NB4 (cell line): ENCODE data around the gene MAP4K1.
A peak's percentile ranks its signal among the peaks of the same experiment; 100 is the strongest.
"Not testable (repeated sequence)": the region's sequence is repeated elsewhere in the genome, so short reads cannot be mapped to it uniquely, and the experiment has no call there.

Experiments used
- DNase-seq: peaks from one replicate; pipeline ENCODE4 v3.0.0; 2010; ENCODE audit warnings: low read depth
- H3K4me3 ChIP-seq: one replicate; pipeline ENCODE4 v1.5.1; 2011; ENCODE audit warnings: mild to moderate bottlenecking, low read depth, low read length, moderate library complexity
- MYC ChIP-seq: IDR thresholded peaks from 2 replicates; pipeline ENCODE4 v1.6.1; 2011; ENCODE audit warnings: low read depth, low read length
- POLR2A ChIP-seq: IDR thresholded peaks from 2 replicates; pipeline ENCODE4 v1.6.1; 2011; ENCODE audit warnings: mild to moderate bottlenecking; ENCODE audit not compliant: insufficient read length; ENCODE audit errors: extremely low read depth
- TF ChIP-seq, protein P1 (sequence below): IDR thresholded peaks from one replicate; pipeline ENCODE4 v1.5.1; 2012; ENCODE audit warnings: low read depth, low read length
- TF ChIP-seq, protein P2 (sequence below): IDR thresholded peaks from 2 replicates; pipeline ENCODE4 v1.6.1; 2011; ENCODE audit warnings: low read depth, low read length

The MAP4K1 gene

DNA sequence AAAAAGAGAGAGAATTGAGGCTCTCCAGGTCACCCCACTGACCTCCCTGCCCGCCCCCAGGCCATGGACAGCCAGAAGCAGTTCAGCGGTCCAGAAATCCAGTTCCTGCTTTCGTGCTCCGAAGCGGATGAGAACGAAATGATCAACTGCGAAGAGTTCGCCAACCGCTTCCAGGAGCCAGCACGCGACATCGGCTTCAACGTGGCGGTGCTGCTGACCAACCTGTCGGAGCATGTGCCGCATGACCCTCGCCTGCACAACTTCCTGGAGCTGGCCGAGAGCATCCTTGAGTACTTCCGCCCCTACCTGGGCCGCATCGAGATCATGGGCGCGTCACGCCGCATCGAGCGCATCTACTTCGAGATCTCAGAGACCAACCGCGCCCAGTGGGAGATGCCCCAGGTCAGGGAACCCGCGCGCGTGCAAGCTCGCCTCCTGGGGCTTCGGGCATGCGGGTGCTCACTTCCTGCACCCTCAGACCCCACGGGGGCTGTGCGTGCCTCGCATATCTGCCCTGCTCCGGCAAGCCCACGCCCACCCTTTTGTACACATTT, 56.6 kb downstream of the MAP4K1 start:
- no peak overlapping the region for H3K4me3 ChIP-seq

DNA sequence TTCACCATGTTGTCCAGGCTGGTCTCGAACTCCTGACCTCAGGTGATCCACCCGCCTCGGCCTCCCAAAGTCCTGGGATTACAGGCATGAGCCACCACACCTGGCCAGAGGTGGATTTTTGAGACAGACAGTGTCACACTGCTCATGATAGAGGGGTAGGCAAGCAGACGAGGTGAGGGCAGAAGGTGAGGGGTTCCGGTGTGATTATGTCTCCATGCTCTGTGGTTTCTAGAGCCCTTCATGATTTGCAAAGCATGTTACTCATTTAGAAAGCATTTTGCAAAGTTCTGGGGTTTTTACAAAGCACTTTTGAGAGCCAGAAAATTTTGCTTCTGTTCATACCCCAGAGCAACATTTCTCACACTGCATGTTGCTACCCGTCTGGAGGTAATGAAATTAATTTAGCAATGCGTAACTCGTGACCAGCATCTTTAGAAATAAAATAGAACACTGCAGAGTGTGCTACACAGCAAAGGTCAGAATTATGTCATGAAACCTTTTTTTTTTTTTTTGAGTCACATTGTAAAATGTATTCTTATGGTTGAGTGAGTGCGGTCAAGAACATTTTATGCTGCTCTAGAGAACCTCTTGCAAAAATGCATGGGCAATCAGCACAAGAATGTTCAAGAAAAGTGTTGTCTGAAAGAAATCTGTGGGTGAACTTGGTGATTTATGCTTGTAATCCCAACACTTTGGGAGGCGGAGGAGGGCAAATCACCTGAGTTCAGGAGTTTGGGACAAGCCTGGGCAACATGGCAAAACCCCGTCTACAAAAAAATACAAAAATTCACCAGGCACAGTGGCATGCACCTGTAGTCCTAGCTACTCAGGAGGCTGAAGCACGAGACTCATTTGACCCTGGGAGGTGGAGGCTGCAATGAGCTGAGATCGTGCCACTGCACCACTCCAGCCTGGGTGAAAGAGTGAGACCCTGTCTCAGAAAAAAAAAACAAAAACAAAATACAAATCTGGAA, 58.0 kb downstream of the MAP4K1 start:
- TF ChIP-seq, protein P1, sequence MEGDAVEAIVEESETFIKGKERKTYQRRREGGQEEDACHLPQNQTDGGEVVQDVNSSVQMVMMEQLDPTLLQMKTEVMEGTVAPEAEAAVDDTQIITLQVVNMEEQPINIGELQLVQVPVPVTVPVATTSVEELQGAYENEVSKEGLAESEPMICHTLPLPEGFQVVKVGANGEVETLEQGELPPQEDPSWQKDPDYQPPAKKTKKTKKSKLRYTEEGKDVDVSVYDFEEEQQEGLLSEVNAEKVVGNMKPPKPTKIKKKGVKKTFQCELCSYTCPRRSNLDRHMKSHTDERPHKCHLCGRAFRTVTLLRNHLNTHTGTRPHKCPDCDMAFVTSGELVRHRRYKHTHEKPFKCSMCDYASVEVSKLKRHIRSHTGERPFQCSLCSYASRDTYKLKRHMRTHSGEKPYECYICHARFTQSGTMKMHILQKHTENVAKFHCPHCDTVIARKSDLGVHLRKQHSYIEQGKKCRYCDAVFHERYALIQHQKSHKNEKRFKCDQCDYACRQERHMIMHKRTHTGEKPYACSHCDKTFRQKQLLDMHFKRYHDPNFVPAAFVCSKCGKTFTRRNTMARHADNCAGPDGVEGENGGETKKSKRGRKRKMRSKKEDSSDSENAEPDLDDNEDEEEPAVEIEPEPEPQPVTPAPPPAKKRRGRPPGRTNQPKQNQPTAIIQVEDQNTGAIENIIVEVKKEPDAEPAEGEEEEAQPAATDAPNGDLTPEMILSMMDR = no peak
- TF ChIP-seq MYC (no peak), POLR2A (no peak)
- TF ChIP-seq, protein P2, sequence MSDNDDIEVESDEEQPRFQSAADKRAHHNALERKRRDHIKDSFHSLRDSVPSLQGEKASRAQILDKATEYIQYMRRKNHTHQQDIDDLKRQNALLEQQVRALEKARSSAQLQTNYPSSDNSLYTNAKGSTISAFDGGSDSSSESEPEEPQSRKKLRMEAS = no peak
- no peak for DNase-seq
- no peak overlapping the region for H3K4me3 ChIP-seq

More for the DNA sequence above, 56.6 kb downstream of the MAP4K1 start:
- DNase-seq = no peak
- TF ChIP-seq MYC (no peak), POLR2A (no peak)
- TF ChIP-seq, protein P1 = no peak
- TF ChIP-seq, protein P2 = no peak

DNA sequence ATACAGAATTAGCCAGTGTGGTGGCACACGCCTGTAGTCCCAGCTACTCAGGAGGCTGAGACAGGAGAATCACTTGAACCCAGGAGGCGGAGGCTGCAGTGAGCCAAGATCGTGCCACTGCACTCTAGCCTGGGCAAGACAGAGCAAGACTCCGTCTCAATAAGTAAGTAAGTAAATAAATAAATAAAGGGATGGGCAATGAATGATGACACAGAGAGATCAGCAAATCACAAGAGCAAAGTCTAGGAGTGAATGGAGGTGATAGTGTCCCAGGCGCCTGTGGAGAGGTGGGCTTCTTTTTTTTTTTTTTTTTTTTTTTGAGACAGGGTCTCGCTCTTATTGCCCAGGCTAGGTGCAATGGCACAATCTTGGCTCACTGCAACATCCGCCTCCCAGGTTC, 58.8 kb downstream of the MAP4K1 start:
- H3K4me3 ChIP-seq, DNase-seq: not testable (repeated sequence)

DNA sequence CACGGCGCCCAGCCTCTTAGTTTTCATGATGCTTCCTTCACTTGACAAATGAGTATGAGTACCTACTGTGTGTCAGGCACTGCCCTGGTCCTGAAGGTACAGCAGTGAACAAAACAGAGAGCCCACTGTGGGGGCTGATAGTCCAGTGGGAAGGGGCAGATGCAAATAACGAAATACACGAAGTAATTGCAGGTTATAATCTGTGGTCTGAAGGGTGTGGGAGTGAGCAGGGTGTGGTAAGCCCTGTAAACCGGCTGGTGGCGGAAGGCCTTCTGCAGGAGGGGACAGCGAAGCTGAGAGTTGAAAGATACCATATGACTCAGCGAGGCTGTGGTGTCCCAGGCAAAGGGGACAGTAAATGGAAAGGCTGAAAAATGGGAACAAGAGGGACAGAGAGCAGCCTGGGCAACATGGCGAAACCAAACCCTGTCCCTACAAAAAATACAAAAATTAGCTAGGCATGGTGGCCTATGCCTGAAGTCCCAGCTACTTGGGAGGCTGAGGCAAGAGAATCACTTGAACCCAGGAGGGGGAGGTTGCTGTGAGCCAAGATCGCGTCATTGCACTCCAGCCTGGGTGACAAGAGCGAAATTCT, 60.5 kb downstream of the MAP4K1 start:
- peak; percentile 89 for DNase-seq
- TF ChIP-seq, protein P1 = no peak
- TF ChIP-seq, protein P2 = peak; percentile 9; the same call in 1 of the 2 replicates
- TF ChIP-seq MYC (peak; percentile 41; the same call in 1 of the 2 replicates), POLR2A (no peak)

DNA sequence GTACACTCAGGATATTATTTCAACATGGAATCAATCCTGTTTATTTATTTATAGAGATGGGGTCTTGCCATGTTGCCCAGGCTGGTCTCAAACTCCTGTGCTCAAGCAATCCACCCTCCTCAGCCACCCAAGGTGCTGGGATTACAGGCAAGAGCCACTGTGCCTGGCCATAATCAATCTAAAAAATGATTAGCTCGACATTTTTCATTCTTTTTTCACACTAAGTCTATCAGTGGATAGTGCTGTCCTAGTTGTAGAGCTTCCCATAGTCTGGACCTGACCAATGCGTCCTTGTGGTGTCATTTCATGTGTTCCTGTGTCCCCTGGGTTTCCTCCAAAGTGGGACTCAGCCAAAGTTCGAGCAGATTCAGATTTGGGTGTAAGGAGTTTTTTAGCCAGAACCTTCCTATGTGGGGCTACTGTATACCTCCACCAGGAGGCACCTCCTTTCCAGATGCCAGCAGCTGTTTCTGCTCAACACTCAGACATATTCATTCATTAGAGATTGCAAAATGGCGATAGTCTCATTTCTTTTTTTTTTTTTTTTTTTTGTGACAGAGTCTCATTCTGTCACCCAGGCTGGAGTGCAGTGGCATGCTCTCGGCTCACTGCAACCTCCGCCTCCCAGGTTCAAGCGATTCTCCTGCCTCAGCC, 61.1 kb downstream of the MAP4K1 start:
- TF ChIP-seq, protein P2 = no peak
- TF ChIP-seq, protein P1 = peak; percentile 31
- peak; percentile 46 for DNase-seq
- no peak overlapping the region for H3K4me3 ChIP-seq

More for the DNA sequence above, 60.5 kb downstream of the MAP4K1 start:
- no peak overlapping the region for H3K4me3 ChIP-seq

DNA sequence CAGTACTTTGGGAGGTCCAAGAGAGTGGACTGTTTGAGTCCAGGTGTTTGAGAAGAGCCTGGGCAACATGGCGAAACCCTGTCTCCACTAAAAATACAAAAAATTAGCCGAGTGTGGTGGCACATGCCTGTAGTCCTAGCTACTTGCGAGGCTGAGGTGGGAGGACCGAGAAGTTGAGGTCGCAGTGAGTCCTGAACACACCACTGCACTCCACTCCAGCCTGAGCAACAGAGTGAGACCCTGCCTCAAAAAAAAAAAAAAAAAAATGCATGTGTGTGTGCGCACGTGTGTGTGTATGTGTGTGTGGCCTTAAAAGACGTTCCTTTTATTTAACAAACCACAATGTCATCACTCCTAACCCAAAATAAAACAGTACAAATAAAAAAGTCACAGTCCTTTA, 62.6 kb downstream of the MAP4K1 start:
- no peak for DNase-seq
- no peak overlapping the region for H3K4me3 ChIP-seq
- TF ChIP-seq, protein P1 = no peak
- TF ChIP-seq, protein P2 = no peak
- TF ChIP-seq POLR2A = no peak
